Activated naive CD8-positive, alpha-beta T cell treated with anti-CD3 and anti-CD28 coated beads, Interleukin-2, amount 50 U/mL, for 24 hours (primary cell): ENCODE measurements around the gene SMARCAL1.
"Not testable (repeated sequence)": the region's sequence is repeated elsewhere in the genome, so short reads cannot be mapped to it uniquely, and the experiment has no call there.

Source experiments
- ATAC-seq: fragments of 150-1000 bp; cut with Tn5 transposase; one replicate; pipeline ENCODE4 v1.10.0; 2021
- DNase-seq: peaks from one replicate; pipeline ENCODE4 v3.0.0; 2021
- H3K27ac Mint-ChIP-seq: one replicate; pipeline ENCODE4 v1.8.0; 2021; ENCODE audit warnings: mild to moderate bottlenecking, mixed read lengths
- H3K27me3 Mint-ChIP-seq: one replicate; pipeline ENCODE4 v1.8.0; 2021; ENCODE audit warnings: mixed read lengths
- H3K36me3 Mint-ChIP-seq: one replicate; pipeline ENCODE4 v1.8.0; 2021; ENCODE audit warnings: low read depth, mixed read lengths
- H3K4me1 Mint-ChIP-seq: one replicate; pipeline ENCODE4 v1.8.0; 2021; ENCODE audit warnings: mixed read lengths
- H3K4me3 Mint-ChIP-seq: one replicate; pipeline ENCODE4 v1.8.0; 2021; ENCODE audit warnings: mild to moderate bottlenecking, moderate library complexity, mixed read lengths
- H3K9me3 Mint-ChIP-seq: one replicate; pipeline ENCODE4 v1.8.0; 2021; ENCODE audit warnings: mixed read lengths

Gene SMARCAL1

DNA sequence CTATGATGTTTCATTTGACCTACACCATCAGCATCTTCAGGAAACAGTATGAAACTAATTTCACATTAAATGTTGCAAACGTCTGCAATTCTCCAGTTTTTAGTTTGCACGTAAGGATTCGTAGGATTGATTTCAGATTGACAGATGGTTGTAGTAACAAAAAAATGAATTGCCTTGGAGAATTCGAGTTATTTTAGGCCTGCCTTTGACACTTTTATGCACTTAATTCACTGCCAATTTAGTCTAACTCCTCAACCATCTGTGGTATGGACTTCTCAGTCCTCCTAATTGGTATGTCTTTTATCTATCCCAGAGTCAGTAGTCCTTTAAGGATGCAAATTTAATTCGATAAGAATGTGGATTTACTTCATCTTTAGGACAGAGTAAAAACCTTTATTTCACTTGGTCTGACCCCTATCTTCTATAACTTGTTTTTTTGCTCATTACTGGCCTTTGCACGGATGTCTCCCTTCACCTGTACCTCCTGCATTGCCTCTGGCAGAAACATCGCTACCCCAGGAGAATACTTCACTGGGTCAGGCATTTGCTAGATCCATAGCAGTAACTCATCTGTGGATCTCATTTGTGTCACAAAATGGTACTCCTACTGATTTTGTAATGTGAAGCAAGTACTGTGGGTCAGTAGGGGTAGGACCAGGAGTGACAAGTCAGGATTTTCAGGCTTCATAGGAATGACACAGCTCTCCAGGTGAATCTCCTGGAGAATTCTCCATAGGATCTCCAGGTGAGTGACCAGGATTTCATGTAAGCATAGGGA is 90.3 kb downstream of the SMARCAL1 start:
- Mint-ChIP-seq H3K27ac (peak overlapping the region; percentile 83), H3K27me3 (no peaks in the 10 kb centered on the region), H3K36me3 (peaks cover 78% of the 10 kb centered on the region), H3K9me3 (no peaks in the 10 kb centered on the region), H3K4me3 (peak overlapping the region; percentile 97), H3K4me1 (peaks cover 44% of the 10 kb centered on the region)
- DNase-seq, result no peak
- no peak for ATAC-seq

DNA sequence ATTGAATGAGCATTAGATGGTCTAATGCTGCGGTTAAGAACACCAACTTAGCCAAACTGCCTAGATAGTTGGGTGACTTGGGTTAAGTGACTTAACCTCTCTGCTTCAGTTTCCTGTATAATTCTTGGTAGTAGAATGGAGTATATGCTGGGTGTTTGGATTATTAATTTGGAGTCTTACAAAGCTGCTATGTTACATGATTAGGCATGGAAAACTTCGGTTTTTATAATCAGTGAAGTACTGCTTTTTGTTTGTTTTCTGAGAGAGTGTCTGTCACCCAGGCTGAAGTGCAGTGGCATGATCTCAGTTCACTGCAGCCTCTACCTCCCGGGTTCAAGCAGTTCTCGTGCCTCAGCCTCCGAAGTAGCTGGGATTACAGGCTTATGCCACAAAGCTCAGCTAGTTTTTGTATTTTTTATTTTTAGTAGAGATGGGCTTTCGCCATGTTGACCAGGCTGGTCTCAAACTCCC is 90.9 kb downstream of the SMARCAL1 start:
- no peak for ATAC-seq
- H3K4me3 Mint-ChIP-seq, result peak overlapping the region; percentile 97
- H3K9me3 Mint-ChIP-seq, result no peaks in the 10 kb centered on the region
- peaks cover 38% of the 10 kb centered on the region for H3K4me1 Mint-ChIP-seq
- peak overlapping the region; percentile 83 for H3K27ac Mint-ChIP-seq
- H3K27me3 Mint-ChIP-seq, result no peaks in the 10 kb centered on the region
- no peak for DNase-seq
- peaks cover 77% of the 10 kb centered on the region for H3K36me3 Mint-ChIP-seq

DNA sequence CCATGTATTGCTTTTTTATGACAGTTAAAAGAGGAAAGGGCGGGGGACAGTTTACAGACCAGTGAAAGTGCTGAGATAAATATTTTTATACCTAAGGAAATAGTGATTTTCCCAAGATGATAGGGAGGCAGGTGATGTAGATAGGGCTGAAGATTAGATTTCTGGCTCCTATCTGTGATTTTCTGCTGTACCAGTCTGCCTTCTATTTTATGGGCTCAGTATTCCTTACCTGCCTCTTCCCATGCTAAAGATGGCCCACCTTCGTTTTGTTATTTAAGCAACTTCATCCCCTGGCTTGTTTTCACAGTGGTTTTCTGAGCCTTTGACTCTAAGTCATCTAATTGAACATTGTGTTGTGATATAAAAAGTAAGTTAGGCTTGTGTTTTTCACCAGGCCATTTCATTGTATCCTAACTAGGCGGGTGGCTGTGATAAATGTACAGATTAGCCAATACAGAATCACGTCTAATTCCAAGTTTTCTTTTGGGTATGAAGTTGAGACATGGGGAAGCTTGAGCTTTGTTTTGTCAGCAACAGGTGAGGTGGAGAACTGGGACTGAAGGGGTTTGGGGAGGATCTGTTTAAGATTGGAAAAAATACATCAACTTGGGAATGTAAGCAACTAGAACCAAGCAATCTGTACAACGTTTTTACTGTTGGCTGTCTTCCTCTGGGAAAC is 91.6 kb downstream of the SMARCAL1 start:
- Mint-ChIP-seq H3K9me3 (no peaks in the 10 kb centered on the region), H3K36me3 (peaks cover 75% of the 10 kb centered on the region), H3K4me3 (peak overlapping the region; percentile 97), H3K4me1 (peaks cover 38% of the 10 kb centered on the region), H3K27ac (peak overlapping the region; percentile 83), H3K27me3 (no peaks in the 10 kb centered on the region)
- DNase-seq (no peak), ATAC-seq (no peak)

DNA sequence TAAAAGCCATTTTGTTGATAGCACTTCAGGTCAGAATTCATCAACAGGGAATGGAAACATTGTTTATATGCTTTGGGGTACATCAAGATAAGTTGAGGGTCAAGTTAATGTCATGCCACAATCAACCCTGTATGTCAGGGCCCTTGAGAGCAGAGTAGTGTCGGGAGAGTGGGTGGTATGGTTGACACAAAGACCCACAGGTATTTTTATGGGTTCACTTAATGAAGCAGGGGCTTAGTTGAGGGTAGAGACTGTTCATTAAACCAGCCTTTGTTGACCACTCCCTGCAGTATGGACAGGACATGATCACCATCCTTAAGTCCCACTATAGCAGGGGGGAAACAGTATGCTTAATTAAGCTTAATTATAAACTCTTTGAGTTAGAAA is 92.1 kb downstream of the SMARCAL1 start:
- H3K9me3 Mint-ChIP-seq, result no peaks in the 10 kb centered on the region
- H3K4me1 Mint-ChIP-seq, result peaks cover 38% of the 10 kb centered on the region
- H3K36me3 Mint-ChIP-seq, result peaks cover 70% of the 10 kb centered on the region
- H3K27me3 Mint-ChIP-seq, result no peaks in the 10 kb centered on the region
- DNase-seq (no peak), ATAC-seq (no peak)
- H3K27ac Mint-ChIP-seq, result peak overlapping the region; percentile 62
- peak overlapping the region; percentile 1 for H3K4me3 Mint-ChIP-seq

DNA sequence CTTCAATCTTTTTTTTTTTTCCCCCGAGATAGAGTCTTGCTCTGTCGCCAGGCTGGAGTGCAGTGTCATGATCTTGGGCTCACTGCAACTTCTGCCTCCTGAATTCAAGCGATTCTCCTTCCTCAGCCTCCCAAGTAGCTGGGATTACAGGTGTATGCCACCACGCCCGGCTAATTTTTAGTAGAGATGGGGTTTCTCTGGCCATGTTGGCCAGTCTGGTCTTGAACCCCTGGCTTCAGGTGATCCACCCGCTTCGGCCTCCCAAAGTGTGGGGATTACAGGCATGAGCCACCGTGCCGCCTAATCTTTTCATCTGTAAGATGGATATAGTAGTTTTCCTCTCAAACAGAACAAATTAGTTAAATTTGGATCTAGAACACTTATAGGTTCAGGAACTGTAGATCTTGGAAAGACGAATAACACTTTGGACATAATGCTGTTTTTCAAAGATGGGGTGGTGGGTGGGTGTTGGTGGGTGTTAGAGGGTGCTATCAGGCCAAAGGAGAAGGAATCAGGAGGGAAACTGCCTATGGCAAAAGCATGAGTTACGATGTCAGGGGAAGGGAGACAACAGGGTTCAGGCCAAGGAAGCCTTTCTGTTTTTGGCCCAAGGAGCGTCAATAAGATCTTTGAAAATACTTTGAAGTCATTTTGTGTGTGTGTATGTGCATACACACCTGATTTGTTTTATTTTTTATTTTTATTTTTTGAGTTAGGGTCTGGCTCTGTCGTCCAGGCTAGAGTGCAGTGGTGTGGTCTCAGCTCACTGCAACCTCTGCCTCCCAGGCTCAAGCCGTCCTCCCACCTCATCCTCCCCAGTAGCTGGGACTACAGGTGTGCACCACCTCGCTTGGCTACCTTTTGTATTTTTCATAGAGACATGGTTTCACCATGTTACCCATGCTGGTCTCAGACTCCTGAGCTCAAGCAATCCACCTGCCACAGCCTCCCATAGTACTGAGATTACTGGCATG is 93.1 kb downstream of the SMARCAL1 start:
- peaks cover 59% of the 10 kb centered on the region for H3K36me3 Mint-ChIP-seq
- DNase-seq (no peak), ATAC-seq (no peak)
- no peak overlapping the region for H3K4me3 Mint-ChIP-seq
- no peaks in the 10 kb centered on the region for H3K9me3 Mint-ChIP-seq
- peaks cover 31% of the 10 kb centered on the region for H3K4me1 Mint-ChIP-seq
- no peaks in the 10 kb centered on the region for H3K27me3 Mint-ChIP-seq
- peak overlapping the region; percentile 11 for H3K27ac Mint-ChIP-seq

DNA sequence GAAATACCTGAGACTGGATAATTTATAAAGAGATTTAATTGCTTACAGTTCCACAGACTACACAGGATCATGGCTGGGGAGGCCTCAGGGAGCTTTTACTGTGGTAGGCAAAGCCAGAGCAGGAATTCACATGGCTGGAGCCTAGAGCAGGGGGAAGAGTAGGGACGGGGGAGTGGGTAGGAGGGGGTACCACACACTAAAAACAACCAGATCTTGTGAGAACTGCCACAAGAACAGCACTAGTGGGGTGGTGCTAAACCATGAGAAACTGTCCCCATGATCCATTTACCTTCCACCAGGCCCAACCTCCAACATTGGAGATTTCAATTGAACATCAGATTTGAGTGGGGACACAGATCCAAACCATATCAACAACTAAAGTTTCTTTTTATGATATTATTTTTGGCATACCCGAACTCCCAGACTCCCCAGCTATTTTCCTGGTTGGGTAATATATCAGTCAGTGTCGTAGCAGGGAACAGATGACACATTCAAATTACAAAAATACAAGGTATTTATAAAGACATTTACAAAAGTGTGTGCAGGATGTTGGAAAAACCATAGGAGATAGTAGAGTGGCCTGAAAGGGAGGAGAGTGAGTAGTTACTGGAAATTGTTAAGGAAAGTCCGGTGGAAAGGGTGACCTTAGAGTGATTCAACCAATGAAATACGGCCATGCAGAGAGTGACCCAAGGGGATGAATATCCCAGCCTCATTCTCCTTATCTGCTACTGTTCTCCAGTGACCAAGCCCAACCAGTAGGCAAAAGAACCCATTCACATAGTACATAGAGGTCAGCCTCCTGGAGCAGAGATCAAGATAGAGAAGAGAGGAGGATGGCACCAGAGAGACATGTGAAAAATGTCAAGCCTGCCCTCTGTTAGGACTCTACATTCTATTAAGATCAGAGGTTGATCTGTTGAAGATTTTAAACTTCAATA is 95.2 kb downstream of the SMARCAL1 start:
- peak; percentile 29 for ATAC-seq

DNA sequence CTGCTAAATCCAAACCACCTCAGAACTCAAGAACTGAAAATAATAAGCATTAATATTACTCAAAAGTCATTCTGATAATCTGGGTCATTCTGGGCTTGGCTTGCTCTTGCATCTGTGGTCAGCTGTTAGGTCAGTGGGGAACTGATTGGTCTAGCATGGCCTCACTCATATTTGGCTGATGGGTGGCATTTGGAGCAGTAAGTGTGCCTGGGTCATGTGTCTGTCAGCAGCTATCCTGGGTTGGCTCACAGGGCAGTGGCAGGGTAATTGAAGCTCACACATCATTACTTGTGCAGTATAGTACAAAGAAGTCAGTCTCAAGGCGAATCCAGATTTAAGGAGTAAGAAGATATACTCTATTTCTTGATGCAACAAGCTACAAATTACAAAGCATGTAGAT is 95.9 kb downstream of the SMARCAL1 start:
- ATAC-seq, result no peak
- Mint-ChIP-seq H3K4me1 (peaks cover 8% of the 10 kb centered on the region), H3K27me3 (no peaks in the 10 kb centered on the region), H3K9me3 (no peaks in the 10 kb centered on the region), H3K4me3 (no peak overlapping the region), H3K36me3 (peaks cover 31% of the 10 kb centered on the region), H3K27ac (no peak overlapping the region)
- DNase-seq, result no peak

More for the DNA sequence above, 95.2 kb downstream of the SMARCAL1 start:
- no peaks in the 10 kb centered on the region for H3K9me3 Mint-ChIP-seq
- H3K4me3 Mint-ChIP-seq, result no peak overlapping the region
- no peaks in the 10 kb centered on the region for H3K27me3 Mint-ChIP-seq
- H3K4me1 Mint-ChIP-seq, result peaks cover 15% of the 10 kb centered on the region
- H3K27ac Mint-ChIP-seq, result no peak overlapping the region
- H3K36me3 Mint-ChIP-seq, result peaks cover 39% of the 10 kb centered on the region
- DNase-seq, result no peak

DNA sequence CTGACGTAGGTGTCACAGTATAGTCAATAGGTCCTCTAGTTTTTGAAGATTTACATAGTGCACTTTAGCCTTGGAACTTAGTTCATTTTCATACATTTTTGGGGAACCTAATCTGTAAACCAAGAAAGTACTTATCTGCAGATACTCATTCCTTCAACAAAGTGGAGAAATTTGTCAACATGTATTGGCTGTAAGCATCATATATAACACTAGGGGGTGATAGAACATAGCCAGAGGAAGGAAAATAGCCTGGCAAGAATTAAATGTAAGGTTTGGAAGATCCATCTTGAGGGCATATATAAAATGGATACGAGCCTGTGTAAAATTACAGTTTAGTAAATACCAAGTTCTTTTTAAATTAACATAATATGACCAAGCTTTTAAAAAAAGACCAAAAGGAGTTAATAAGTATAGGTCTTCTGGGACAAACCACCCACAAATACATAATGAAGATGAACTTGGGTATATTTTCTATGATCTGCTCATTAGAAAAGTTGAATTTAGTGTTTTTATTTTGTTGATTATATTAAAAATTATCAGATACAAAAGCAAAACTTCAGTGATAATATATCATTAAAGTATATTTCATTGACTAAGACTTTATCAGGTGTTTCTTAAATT is 104.6 kb downstream of the SMARCAL1 start:
- ATAC-seq, result no peak

DNA sequence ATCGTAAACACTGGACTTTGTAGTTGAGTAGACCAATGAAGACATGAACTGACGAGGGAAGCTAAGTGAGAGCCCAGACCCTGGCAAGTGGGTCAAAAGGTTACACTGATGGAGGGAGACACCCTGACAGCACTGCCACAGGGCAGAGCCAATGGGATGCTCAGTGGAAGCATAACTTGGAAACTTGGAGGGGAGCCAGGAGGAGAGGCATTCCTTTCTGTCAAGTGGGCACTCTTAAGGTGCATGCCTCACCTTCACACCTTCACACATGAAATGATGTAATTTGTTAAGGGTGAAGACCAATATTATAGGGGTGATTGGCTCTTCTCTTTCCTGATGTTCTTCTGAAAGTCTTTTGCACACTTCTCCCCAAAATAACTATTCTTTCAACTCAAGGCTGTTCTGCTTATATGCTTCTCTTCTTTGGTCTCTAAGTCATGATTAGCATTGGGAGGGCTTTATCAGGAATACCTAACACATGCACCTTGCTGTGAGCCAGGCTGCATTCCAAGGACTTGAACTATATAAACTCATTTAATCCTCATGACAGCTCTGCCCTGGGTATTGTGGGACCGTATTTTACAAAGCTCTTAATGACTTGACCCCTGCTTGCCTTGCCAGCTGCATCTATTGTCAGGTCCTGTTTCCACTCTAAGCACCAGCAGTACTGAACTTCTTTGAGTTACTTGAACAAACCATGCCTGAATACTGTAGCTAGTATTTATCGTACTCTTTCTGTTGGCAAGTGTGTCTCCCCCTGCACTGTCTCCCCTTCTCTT is 105.4 kb downstream of the SMARCAL1 start:
- Mint-ChIP-seq H3K27ac (no peak overlapping the region), H3K4me1 (no peaks in the 10 kb centered on the region), H3K9me3 (no peaks in the 10 kb centered on the region), H3K36me3 (no peaks in the 10 kb centered on the region), H3K27me3 (no peaks in the 10 kb centered on the region), H3K4me3 (no peak overlapping the region)
- DNase-seq (no peak), ATAC-seq (no peak)

More for the DNA sequence above, 104.6 kb downstream of the SMARCAL1 start:
- Mint-ChIP-seq H3K4me3 (no peak overlapping the region), H3K27ac (no peak overlapping the region), H3K4me1 (no peaks in the 10 kb centered on the region), H3K27me3 (no peaks in the 10 kb centered on the region), H3K9me3 (no peaks in the 10 kb centered on the region), H3K36me3 (no peaks in the 10 kb centered on the region)
- no peak for DNase-seq

DNA sequence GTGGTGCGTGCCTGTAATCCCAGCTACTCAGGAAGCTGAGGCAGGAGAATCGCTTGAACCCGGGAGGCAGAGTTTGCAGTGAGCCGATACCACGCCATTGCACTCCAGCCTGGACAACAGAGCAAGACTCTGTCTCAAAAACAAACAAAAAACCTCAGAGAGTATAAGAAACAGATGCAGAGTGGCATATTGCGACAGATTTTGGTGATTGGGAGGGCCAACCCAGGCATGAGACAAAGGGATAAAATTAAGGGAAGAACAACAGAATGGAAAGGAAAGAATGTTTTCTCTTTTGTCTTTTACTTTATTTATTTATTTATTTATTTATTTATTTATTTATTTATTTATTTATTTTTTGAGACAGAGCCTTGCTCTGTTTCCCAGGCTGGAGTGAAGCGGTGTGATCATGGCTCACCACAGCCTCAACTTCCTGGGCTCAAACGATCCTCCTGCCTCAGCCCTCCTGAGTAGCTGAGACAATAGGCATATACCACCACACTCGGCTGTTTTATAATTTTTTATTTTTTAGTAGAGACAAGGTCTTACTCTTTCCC is 106.4 kb downstream of the SMARCAL1 start:
- not testable (repeated sequence) for DNase-seq, H3K27me3 Mint-ChIP-seq, H3K4me3 Mint-ChIP-seq, H3K9me3 Mint-ChIP-seq, H3K36me3 Mint-ChIP-seq, H3K4me1 Mint-ChIP-seq, H3K27ac Mint-ChIP-seq, ATAC-seq

DNA sequence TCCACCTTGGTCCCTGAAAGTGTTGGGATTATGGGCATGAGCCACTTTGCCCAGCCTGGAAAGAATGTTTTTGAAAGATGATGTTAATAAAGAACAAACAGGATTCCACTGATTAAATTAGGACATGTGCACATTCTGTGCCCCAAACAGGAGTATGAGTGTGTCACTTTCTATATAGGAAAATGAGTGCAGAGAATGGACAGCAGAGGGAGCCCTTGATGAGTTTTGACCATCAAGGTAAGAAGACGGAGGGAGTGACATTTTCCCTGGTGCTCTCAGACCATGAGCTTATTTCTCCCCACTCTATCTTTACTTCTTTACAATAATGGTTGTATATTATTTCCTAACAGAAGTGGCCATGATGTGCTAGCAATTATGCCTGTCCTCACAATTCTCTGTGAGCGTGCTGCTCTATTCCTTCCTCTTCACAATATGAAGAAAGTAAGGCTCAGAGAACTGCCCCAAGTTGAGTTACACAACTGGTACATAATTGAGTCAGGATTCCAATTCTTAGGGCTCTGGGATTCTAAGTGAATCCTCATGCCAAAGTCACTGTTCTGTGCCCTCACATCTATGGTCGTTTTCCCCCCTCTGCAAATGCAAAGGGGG is 107.0 kb downstream of the SMARCAL1 start:
- DNase-seq (peak; percentile 52), ATAC-seq (peak; percentile 79)
- Mint-ChIP-seq H3K27me3 (no peaks in the 10 kb centered on the region), H3K4me3 (no peak overlapping the region), H3K9me3 (no peaks in the 10 kb centered on the region), H3K36me3 (no peaks in the 10 kb centered on the region), H3K4me1 (no peaks in the 10 kb centered on the region), H3K27ac (no peak overlapping the region)

DNA sequence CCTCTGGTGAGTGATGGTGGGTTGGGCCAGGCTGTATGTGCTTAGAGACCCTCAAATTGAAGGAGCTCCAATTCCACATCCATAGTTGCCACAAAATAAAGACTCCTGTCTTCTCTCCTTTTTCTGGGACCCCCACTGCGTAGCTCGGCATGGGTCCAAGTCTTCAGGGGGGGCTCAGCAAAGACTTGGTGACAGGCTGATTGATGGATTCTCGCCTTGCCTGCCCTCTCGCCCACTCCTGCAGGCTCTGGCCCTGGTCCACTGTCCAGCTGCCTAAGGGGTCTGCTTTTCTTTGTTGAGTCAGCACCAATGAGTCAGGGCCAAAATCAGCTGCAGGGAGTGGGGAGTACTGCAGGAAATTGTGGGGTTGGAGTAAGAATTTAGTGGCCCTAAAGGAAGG is 107.8 kb downstream of the SMARCAL1 start:
- no peak overlapping the region for H3K27ac Mint-ChIP-seq
- H3K4me3 Mint-ChIP-seq, result no peak overlapping the region
- no peak for DNase-seq
- no peaks in the 10 kb centered on the region for H3K4me1 Mint-ChIP-seq
- ATAC-seq, result no peak
- no peaks in the 10 kb centered on the region for H3K27me3 Mint-ChIP-seq
- H3K36me3 Mint-ChIP-seq, result no peaks in the 10 kb centered on the region
- H3K9me3 Mint-ChIP-seq, result no peaks in the 10 kb centered on the region
